HepG2 (cell line): ENCODE measurements around the gene TNFSF12. TPM values are rescaled to one million over a fixed set of nuclear protein-coding genes. Genes with fewer than 3 reads are reported as not detected.

Experiments
- CHCHD3 ChIP-seq: sonication (generic); formaldehyde crosslinking; IDR thresholded peaks from 2 replicates; pipeline ENCODE4 v1.8.0; 2022; ENCODE audit warnings: mild to moderate bottlenecking, missing genetic modification reagents, moderate library complexity
- CHD4 ChIP-seq: fragments of 200-600 bp; sonication (generic); IDR thresholded peaks from 2 replicates; pipeline ENCODE4 v1.7.0; 2017; ENCODE audit warnings: mild to moderate bottlenecking, low read length, borderline replicate concordance
- DNMT1 ChIP-seq: sonication (generic); formaldehyde crosslinking; IDR thresholded peaks from 2 replicates; pipeline ENCODE4 v1.5.1; 2020; ENCODE audit warnings: mild to moderate bottlenecking, missing genetic modification reagents
- GABPB1 ChIP-seq: IDR thresholded peaks from 2 replicates; pipeline ENCODE4 v1.6.1; 2016; ENCODE audit warnings: mild to moderate bottlenecking, missing genetic modification reagents, moderate library complexity, missing compliant biosample characterization
- HDAC6 ChIP-seq: fragments of 200-600 bp; sonication (generic); IDR thresholded peaks from 2 replicates; pipeline ENCODE4 v1.7.0; 2017; ENCODE audit warnings: mild to moderate bottlenecking, antibody characterized with exemption, low read length, low read depth
- HMGA1 ChIP-seq: sonication (generic); formaldehyde crosslinking; conservative IDR thresholded peaks from 2 replicates; pipeline ENCODE4 v1.4.0; 2020; ENCODE audit warnings: missing genetic modification reagents
- MAFG ChIP-seq: sonication (generic); formaldehyde crosslinking; IDR thresholded peaks from 2 replicates; pipeline ENCODE4 v1.5.1; 2020; ENCODE audit warnings: mild to moderate bottlenecking, missing genetic modification reagents
- MED13 ChIP-seq: sonication (generic); formaldehyde crosslinking; IDR thresholded peaks from 2 replicates; pipeline ENCODE4 v1.5.0; 2020; ENCODE audit warnings: missing genetic modification reagents
- RARA ChIP-seq: IDR thresholded peaks from 2 replicates; pipeline ENCODE4 v1.6.1; 2016; ENCODE audit warnings: missing genetic modification reagents, missing compliant biosample characterization
- SMAD1 ChIP-seq: sonication (generic); formaldehyde crosslinking; IDR thresholded peaks from 2 replicates; pipeline ENCODE4 v1.4.0; 2020; ENCODE audit warnings: missing genetic modification reagents, low read depth, mild to moderate bottlenecking, borderline replicate concordance
- SNAPC2 ChIP-seq: sonication (generic); formaldehyde crosslinking; IDR thresholded peaks from 2 replicates; pipeline ENCODE4 v1.8.1; 2022; ENCODE audit warnings: mild to moderate bottlenecking, missing genetic modification reagents
- SRF ChIP-seq: IDR thresholded peaks from 2 replicates; pipeline ENCODE4 v1.6.1; 2011; ENCODE audit warnings: mild to moderate bottlenecking, low read depth, low read length, moderate library complexity
- TAF1 ChIP-seq: sonication (generic); formaldehyde crosslinking; IDR thresholded peaks from 2 replicates; pipeline ENCODE4 v1.4.0; 2020; ENCODE audit warnings: missing genetic modification reagents
- ZBTB38 ChIP-seq: sonication (generic); formaldehyde crosslinking; IDR thresholded peaks from 2 replicates; pipeline ENCODE4 v1.5.1; 2020; ENCODE audit warnings: mild to moderate bottlenecking, missing genetic modification reagents
- ZNF143 ChIP-seq: sonication (generic); formaldehyde crosslinking; IDR thresholded peaks from 2 replicates; pipeline ENCODE4 v1.4.0; 2020; ENCODE audit warnings: missing genetic modification reagents
- ZNF496 ChIP-seq: sonication (generic); formaldehyde crosslinking; IDR thresholded peaks from 2 replicates; pipeline ENCODE4 v1.8.1; 2023; ENCODE audit warnings: mild to moderate bottlenecking, moderate library complexity, missing genetic modification reagents; ENCODE audit not compliant: insufficient replicate concordance
- ZNF839 ChIP-seq: sonication (generic); formaldehyde crosslinking; IDR thresholded peaks from 2 replicates; pipeline ENCODE4 v1.4.0; 2020; ENCODE audit warnings: missing genetic modification reagents, mild to moderate bottlenecking, borderline replicate concordance
- polyA plus RNA-seq, 8 experiments: library from polyadenylated mRNA; depleted of rRNA in 3 of 8; stranded (reverse) in 7 of 8; unstranded in 1 of 8; fragments of >200 nt; fragmentation: Illumina TruSeq in 4 of 8; extraction: Trizol in 4 of 8; gene quantifications; 2 replicates each; pipeline versions ENCODE4 v1.2.1 to v1.2.3, GENCODE V29; 2011 to 2016; ENCODE audit warnings: low read depth in 4 of 8, missing spikeins in 1 of 8, mixed read lengths in 1 of 8; ENCODE audit not compliant: insufficient read depth in 1 of 8
- total RNA-seq, 5 experiments: library from RNA; depleted of rRNA; stranded (reverse); fragments of >200 nt; fragmentation: Illumina TruSeq; extraction: Trizol; gene quantifications; 2 replicates each; pipeline ENCODE4 v1.2.3, GENCODE V29; 2016; ENCODE audit warnings: low read depth in 1 of 5
- TF ChIP-seq, protein P1 (sequence below): sonication (generic); formaldehyde crosslinking; conservative IDR thresholded peaks from 2 replicates; pipeline ENCODE4 v1.8.0; 2022; ENCODE audit warnings: mild to moderate bottlenecking, moderate library complexity, missing genetic modification reagents
- TF ChIP-seq, protein P2 (sequence below): sonication (generic); formaldehyde crosslinking; IDR thresholded peaks from 2 replicates; pipeline ENCODE4 v1.5.0; 2020; ENCODE audit warnings: missing genetic modification reagents, mild to moderate bottlenecking, borderline replicate concordance
- TF ChIP-seq, protein P3 (sequence below): IDR thresholded peaks from 2 replicates; pipeline ENCODE4 v1.6.1; 2016; ENCODE audit warnings: missing compliant biosample characterization, missing genetic modification reagents, borderline replicate concordance
- TF ChIP-seq, protein P4 (sequence below): sonication (generic); formaldehyde crosslinking; IDR thresholded peaks from 2 replicates; pipeline ENCODE4 v1.8.0; 2022; ENCODE audit warnings: low read depth, missing genetic modification reagents
- TF ChIP-seq, protein P5 (sequence below): sonication (generic); formaldehyde crosslinking; IDR thresholded peaks from 2 replicates; pipeline ENCODE4 v1.4.0; 2020; ENCODE audit warnings: mild to moderate bottlenecking, missing genetic modification reagents

The TNFSF12 gene
- total and polyA plus RNA-seq, 2 of the 13 experiments (the other 11 are each of a cell fraction or from before 2014, with no cell fraction given) = 0.93 to 7.2 TPM

DNA sequence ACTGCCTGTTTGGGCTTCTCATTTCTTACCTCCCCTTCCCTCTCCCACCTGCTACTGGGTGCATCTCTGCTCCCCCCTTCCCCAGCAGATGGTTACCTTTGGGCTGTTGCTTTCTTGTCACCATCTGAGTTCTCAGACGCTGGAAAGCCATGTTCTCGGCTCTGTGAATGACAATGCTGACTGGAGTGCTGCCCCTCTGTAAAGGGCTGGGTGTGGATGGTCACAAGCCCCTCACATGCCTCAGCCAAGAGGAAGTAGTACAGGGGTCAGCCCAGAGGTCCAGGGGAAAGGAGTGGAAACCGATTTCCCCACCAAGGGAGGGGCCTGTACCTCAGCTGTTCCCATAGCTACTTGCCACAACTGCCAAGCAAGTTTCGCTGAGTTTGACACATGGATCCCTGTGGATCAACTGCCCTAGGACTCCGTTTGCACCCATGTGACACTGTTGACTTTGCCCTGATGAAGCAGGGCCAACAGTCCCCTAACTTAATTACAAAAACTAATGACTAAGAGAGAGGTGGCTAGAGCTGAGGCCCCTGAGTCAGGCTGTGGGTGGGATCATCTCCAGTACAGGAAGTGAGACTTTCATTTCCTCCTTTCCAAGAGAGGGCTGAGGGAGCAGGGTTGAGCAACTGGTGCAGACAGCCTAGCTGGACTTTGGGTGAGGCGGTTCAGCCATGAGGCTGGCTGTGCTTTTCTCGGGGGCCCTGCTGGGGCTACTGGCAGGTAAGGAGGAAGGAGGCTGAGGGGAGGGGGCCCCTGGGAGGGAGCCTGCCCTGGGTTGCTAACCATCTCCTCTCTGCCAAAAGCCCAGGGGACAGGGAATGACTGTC, 30.4 kb downstream of the TNFSF12 start, which contains the start of gene CD68 (continued):
- TF ChIP-seq, protein P1, sequence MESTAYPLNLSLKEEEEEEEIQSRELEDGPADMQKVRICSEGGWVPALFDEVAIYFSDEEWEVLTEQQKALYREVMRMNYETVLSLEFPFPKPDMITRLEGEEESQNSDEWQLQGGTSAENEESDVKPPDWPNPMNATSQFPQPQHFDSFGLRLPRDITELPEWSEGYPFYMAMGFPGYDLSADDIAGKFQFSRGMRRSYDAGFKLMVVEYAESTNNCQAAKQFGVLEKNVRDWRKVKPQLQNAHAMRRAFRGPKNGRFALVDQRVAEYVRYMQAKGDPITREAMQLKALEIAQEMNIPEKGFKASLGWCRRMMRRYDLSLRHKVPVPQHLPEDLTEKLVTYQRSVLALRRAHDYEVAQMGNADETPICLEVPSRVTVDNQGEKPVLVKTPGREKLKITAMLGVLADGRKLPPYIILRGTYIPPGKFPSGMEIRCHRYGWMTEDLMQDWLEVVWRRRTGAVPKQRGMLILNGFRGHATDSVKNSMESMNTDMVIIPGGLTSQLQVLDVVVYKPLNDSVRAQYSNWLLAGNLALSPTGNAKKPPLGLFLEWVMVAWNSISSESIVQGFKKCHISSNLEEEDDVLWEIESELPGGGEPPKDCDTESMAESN (CRISPR knock-in tag) = 0 out of 2 replicates have a peak, but pooled peaks have one; percentile 0
- peak; percentile 35 for TF ChIP-seq TAF1
- peak; percentile 42; the same call in 1 of the 2 replicates for TF ChIP-seq RARA
- TF ChIP-seq ZBTB38 = peak; percentile 9; the same call in 1 of the 2 replicates
- TF ChIP-seq HMGA1 (CRISPR knock-in tag) = no peak
- TF ChIP-seq, protein P2, sequence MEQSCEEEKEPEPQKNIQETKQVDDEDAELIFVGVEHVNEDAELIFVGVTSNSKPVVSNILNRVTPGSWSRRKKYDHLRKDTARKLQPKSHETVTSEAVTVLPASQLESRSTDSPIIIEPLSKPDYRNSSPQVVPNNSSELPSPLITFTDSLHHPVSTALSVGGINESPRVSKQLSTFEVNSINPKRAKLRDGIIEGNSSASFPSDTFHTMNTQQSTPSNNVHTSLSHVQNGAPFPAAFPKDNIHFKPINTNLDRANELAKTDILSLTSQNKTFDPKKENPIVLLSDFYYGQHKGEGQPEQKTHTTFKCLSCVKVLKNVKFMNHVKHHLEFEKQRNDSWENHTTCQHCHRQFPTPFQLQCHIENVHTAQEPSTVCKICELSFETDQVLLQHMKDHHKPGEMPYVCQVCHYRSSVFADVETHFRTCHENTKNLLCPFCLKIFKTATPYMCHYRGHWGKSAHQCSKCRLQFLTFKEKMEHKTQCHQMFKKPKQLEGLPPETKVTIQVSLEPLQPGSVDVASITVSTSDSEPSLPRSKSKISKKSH (CRISPR knock-in tag) = no peak
- no peak for TF ChIP-seq ZNF496 (CRISPR knock-in tag)
- TF ChIP-seq GABPB1 = peak; percentile 76
- TF ChIP-seq, protein P3, sequence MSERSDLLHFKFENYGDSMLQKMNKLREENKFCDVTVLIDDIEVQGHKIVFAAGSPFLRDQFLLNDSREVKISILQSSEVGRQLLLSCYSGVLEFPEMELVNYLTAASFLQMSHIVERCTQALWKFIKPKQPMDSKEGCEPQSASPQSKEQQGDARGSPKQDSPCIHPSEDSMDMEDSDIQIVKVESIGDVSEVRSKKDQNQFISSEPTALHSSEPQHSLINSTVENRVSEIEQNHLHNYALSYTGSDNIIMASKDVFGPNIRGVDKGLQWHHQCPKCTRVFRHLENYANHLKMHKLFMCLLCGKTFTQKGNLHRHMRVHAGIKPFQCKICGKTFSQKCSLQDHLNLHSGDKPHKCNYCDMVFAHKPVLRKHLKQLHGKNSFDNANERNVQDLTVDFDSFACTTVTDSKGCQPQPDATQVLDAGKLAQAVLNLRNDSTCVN = no peak
- no peak for TF ChIP-seq SRF
- TF ChIP-seq, protein P4, sequence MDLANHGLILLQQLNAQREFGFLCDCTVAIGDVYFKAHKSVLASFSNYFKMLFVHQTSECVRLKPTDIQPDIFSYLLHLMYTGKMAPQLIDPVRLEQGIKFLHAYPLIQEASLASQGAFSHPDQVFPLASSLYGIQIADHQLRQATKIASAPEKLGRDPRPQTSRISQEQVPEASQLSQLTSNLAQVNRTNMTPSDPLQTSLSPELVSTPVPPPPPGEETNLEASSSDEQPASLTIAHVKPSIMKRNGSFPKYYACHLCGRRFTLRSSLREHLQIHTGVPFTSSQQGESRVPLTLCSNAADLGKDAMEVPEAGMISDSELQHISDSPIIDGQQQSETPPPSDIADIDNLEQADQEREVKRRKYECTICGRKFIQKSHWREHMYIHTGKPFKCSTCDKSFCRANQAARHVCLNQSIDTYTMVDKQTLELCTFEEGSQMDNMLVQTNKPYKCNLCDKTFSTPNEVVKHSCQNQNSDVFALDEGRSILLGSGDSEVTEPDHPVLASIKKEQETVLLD = peak; percentile 72; the same call in 1 of the 2 replicates
- no peak; the same call in 1 of the 2 replicates for TF ChIP-seq CHD4
- no peak for TF ChIP-seq MED13 (CRISPR knock-in tag)
- TF ChIP-seq CHCHD3 (CRISPR knock-in tag) = no peak
- no peak for TF ChIP-seq DNMT1 (CRISPR knock-in tag)
- TF ChIP-seq MAFG (CRISPR knock-in tag) = no peak
- no peak for TF ChIP-seq ZNF839 (CRISPR knock-in tag)
- TF ChIP-seq, protein P5, sequence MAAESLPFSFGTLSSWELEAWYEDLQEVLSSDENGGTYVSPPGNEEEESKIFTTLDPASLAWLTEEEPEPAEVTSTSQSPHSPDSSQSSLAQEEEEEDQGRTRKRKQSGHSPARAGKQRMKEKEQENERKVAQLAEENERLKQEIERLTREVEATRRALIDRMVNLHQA (CRISPR knock-in tag) = no peak; the same call in 1 of the 2 replicates
- TF ChIP-seq SMAD1 (CRISPR knock-in tag) = no peak
- no peak for TF ChIP-seq HDAC6
- peak; percentile 52 for TF ChIP-seq ZNF143 (CRISPR knock-in tag)
- TF ChIP-seq SNAPC2 (CRISPR knock-in tag) = no peak
